Measurements from ENCODE around the gene GLI2.

The GLI2 gene

GRCh38 chr2:120749506-120750431 is 14.1 kb downstream of the GLI2 start:
- peak in 3 of 10 donors; percentile 30 to 79 (median 54) for DNase-seq
- intact Hi-C loops (cut with DNase I) = no loop called here

- DNase-seq = peak in 1 of 10 donors; percentile 64
- intact Hi-C loops (cut with DNase I) = no loop called here
Measured at GRCh38 chr2:120750488-120751210, 15.0 kb downstream of the GLI2 start.

- intact Hi-C loops (cut with DNase I) = no loop called here
- DNase-seq = peak in 1 of 10 donors; percentile 44
Measured at GRCh38 chr2:120751553-120751952, 15.9 kb downstream of the GLI2 start.

- DNase-seq = no peak
- intact Hi-C loops (cut with DNase I) = no loop called here
Measured at GRCh38 chr2:120754067-120754960, 18.6 kb downstream of the GLI2 start.

GRCh38 chr2:120758181-120759144 is 22.8 kb downstream of the GLI2 start:
- intact Hi-C loops (cut with DNase I) = no loop called here
- peak in 9 of 10 donors; percentile 28 to 93 (median 60) for DNase-seq

GRCh38 chr2:120759543-120760331 is 24.1 kb downstream of the GLI2 start:
- intact Hi-C loops (cut with DNase I) = no loop called here
- peak in 3 of 10 donors; percentile 6 to 61 (median 37) for DNase-seq

- intact Hi-C loops (cut with DNase I) = no loop called here
- DNase-seq = peak in 3 of 10 donors; percentile 11 to 80 (median 52)
Measured at GRCh38 chr2:120760446-120761135, 24.9 kb downstream of the GLI2 start.

- peak in 4 of 10 donors; percentile 12 to 68 (median 62) for DNase-seq
- intact Hi-C loops (cut with DNase I) = no loop called here
Measured at GRCh38 chr2:120761164-120761861, 25.6 kb downstream of the GLI2 start.

GRCh38 chr2:120761911-120762310 is 26.2 kb downstream of the GLI2 start:
- DNase-seq = peak in 1 of 10 donors; percentile 49
- intact Hi-C loops (cut with DNase I) = no loop called here

GRCh38 chr2:120762341-120763061 is 26.8 kb downstream of the GLI2 start:
- intact Hi-C loops (cut with DNase I) = no loop called here
- DNase-seq = peak in 1 of 10 donors; percentile 32

- intact Hi-C loops (cut with DNase I) = no loop called here
- DNase-seq = peak in 4 of 10 donors; percentile 6 to 72 (median 54)
Measured at GRCh38 chr2:120763508-120763907, 27.8 kb downstream of the GLI2 start.

- peak in 3 of 10 donors; percentile 19 to 72 (median 24) for DNase-seq
- intact Hi-C loops (cut with DNase I) = no loop called here
Measured at GRCh38 chr2:120763931-120764330, 28.3 kb downstream of the GLI2 start.

- peak in 2 of 10 donors; percentile 13 to 16 for DNase-seq
- intact Hi-C loops (cut with DNase I) = no loop called here
Measured at GRCh38 chr2:120764492-120764891, 28.8 kb downstream of the GLI2 start.

GRCh38 chr2:120764991-120765677 is 29.5 kb downstream of the GLI2 start:
- intact Hi-C loops (cut with DNase I) = no loop called here
- DNase-seq = peak in 4 of 10 donors; percentile 27 to 73 (median 70)

- DNase-seq = peak in 4 of 10 donors; percentile 20 to 80 (median 54)
- intact Hi-C loops (cut with DNase I) = no loop called here
Measured at GRCh38 chr2:120765678-120766469, 30.2 kb downstream of the GLI2 start.

Data from posterior cingulate gyrus (tissue), 11 donors.